Inflammatory macrophage (primary cell): ENCODE results near the gene FARS2.

Experiments
- DNase-seq, 2 donors: peaks; one replicate each; pipeline ENCODE4 v3.0.0-alpha.2; 2020 to 2022

Gene FARS2

DNA sequence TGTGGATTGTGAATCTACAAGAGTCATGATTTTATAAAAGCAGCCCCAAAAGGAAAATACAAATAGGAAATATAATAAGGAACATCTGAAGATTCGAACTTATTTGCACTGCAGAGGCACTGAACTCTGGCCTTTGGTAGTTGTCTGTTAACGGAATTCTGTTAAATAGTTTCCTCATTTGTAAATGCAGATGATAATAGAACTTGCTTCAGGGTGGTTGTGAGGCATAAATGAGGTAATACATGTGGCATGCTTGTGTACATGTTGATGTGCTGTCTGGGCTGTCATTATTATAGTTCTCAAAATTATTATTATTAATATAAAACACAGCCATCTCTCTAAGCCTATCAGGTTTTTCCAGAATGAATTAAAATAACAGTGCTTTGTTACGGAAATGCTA is 443.4 kb downstream of the FARS2 start:
- no peak for DNase-seq

DNA sequence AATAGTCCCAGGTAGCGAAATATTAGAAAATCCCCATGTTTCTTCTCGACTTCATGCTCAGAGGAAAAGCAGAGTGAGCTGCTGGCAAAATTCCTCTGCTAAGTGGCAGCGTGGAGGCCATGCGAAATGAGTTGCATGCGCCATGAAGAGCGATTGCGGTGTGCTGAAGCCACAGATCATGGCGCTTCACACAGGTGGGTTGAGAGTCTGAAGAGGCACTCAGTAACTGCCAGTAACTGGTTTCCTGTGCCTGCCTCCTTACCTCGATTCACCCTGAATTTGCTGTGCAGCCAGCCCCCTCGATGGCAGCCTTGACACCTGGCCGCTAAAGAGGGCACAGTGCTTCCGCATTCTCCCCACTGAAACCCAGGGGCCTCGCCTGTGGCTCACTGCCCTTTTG is 443.9 kb downstream of the FARS2 start:
- DNase-seq = no peak

DNA sequence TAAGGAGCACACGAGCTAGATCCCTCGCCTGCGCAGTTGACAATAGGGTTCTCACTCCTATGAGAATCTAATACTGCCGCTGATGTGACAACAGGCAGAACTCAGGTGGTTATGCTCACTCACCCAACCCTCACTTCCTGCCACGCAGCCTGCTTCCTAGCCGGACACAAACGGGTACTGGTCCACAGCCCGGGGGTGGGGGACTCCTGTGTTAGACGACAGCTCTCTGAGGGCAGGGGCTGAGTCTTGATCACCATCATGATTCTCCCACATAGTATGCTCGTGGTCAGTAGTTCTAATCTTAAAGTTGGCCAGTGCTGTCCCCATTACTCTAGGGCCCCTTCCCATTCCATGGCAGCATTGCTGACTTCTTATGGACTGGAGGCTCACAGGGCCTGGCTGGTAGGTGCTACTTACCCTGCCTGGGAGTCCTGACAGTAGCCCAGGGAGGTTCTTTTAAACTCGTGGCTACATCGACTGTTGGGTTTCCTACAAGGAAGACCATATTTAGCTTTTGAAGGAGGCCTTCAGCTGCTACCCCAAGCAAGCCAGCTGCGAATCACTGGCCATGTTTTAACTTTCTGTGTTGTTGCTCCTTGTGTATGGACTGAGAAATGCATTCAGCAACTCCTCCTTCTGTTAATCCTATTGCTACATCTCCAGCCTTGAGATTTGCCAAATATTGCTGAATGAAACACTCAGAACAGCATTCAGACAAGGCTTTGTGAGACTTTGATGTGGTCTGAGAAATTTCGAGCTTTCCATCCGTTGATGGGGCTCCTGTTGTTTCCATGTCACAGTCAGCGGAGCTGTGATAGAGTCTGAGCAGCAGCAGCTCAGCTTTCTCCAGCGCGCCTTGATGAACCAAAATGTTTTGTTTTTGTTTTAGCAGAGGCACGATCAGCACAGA is 445.1 kb downstream of the FARS2 start:
- no peak for DNase-seq

DNA sequence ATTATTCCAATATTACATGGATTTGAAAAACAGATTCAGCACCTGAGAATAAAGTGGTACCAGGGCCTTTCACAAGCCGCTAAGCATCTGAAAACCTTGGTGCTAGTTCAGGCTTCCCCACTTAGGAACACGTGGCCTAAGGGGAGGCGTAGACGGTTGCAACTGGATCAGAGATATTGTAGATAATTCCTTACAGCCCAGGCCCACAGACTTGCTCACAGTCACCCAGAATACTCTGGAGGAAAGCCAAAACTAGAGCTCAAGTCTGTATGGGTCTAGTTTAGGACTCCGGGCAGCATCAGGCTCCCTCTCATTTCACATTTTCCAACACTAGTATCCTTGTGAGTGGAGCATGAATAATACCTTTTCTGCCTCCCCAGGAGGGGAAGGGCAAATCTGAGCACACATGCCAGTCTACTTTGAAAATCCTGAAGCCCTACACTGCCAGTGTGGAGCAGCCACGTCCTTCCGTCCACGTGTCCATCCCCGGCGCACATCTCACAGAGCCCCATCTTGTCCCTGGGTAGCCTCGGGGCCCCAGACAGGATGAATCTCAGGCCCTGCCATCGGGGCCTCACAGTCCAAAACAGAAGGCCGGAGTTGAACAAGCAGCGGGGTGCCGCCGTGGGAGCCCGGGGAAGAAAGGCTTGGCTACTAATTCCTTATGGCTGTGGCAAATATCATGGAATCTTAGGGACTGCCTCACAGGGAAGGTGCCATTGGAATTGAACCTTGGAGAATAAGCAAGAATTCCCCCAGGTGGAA is 446.1 kb downstream of the FARS2 start:
- no peak for DNase-seq

DNA sequence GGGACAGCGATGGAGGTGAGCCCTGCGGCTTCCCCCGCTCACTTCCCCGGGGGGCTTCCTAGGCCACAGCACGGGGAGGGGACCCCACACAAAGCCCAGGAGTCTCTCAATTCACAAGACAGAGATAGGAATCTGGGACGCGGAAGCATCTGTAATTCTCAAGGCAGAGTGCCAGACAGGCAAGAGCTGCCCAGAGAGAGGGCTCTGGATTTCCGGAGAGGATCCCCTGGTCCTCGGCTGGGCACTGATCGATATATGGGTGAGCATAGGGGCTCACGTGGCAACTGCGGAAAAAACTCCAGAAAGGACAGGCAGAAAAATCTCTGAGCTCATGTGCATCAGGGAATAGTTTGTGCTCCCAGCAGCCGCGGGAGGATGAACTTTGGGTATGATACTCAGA is 449.2 kb downstream of the FARS2 start:
- no peak for DNase-seq

DNA sequence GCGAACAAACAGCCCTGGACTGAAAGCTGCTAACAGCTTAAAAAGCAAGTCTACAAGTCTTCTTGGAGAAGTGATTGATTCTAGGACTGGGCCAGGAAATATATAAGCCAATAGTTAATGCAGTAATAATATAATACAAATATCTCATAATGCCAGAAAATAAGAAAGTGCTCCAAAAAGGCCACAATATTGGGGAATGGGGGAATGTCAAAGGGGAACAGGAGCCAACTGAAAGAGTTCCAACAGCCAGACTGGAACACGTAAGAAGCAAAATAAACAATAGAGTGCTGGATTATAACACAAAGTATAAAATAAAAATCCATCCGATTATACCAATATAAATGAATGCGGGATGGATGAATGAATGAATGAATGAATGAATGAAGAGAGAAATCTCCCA is 449.6 kb downstream of the FARS2 start:
- no peak for DNase-seq

DNA sequence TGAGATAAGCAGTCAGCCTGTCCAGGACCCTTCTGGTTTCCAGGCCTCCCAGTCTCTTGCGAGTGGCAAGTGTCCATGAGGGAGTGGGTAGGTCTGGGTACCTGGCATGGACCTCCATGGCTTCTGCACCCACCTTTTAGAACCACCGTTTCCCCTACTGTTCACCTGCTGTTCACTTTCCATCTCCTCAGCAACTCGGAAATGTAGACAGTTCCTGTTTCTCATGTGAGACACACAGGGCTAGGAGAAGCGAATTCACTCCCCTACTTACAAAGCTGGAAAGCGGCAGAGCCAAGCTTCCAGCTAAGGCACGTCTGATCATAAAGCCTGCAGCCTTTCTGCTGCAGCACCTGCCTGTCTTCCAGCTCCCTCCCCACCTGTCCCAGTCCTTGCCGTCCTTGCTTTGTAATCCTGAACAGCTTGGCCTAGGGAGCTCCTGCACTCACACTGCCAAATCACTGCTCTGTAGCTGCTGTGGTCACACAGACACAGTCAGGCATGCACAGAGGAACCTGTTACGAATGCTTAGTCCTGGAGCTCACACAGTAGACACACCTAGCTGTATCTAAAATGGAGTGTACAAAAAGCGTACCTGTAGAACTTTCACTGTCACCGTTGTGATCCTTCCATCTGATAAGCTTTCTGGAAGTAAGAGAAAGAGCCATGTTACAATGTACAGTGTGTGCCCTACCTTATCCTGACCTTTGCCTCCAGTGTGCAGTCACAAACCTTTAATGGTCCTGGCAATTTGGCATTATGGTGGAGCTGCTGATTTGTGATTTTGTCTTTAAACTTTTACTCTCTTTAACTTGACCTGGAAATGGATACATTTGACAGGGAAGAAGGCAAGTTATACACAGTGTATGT is 451.3 kb downstream of the FARS2 start:
- no peak for DNase-seq

DNA sequence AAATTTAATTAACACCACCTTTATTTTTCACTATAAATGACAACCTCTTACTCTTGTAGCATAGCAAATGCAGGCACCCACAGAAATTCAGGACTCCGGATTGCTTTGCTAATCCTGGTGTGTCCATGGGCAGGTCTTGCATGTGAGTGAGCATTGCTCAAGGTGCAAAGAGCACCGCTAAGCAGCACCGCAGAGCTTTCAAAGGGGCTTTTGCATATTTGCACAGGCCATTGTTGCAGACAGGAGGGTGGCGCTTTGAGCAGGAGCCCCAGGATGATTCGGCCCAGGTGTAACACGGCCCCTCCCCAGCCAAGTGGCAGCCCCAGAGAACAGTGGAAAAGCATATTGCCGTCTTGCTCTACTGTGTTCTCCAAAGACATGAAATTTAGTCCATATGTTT is 452.2 kb downstream of the FARS2 start:
- DNase-seq = no peak

DNA sequence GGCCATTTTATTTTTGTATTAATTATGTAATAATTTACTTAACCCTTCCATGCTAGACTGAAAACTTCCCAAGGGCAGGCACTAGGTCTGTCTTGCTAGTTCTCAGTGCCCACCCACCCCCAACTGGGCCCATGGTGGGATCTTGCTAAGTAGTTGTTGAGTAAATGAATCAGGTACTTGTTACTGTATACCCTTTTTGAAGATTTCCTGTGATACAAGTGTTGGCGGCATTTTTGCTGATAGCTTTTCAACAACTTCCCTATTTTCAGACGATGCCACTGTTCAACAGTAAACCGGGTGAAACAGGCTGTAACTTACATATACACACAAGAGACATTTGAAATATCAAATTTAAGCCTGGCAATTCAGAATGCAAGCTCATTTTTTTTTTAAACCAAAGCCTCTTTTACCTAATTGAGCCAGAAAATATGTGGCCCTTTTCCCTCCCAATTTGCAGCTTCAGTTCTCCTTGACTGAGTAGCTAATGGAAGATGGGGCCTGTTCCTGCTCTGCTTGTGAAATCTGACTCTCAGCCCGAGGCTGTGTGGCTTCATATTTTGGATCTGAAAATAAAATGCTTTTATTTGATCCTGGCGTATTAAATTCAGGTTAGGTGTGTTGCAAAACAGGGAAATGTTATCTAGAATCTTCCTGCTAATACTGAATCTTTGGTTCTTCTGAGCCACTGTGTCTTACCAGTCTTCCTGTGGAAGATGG is 457.1 kb downstream of the FARS2 start:
- peak; percentile 41 to 44 for DNase-seq

DNA sequence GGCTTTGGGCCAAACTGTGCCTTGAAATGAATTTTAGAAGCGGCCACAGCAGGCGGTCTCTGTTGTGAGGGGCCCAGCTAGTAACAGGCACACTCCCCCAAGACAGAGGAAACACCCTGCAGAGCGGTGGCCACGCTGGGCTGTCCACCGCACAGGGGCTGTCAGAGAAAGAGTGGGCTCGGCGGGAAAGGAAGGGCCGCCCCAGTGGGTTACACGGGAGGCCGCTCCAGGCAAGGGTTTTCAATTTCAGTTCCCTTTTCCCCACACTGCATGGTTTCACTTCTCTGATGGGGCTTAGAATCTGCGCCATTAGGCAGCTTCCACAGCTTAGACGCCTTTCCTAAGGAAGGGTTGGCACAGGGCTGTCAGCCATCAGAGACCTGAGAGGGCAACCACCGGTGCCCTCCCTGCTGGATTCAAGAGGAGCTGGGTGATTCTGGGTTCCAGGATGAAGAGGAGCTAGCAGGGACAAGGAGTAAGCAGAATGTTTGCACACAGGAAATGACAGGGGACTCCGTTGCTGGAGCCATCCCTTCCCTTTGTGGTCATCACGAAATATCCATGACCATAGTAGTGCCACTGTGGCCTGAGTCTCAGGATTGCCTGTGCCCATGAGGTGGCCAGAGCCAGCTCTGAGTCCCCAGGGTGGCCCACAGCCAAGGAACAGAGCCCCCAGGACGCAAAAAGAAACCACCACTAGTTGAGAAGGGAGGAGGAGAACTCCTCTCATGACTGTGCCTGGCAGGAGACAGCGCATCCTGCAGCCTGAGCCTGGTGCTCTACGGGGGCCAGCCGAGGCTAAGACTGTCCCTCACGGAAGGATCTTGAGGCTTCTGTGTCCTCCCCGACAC is 462.8 kb downstream of the FARS2 start:
- peak; percentile 88 to 89 for DNase-seq

DNA sequence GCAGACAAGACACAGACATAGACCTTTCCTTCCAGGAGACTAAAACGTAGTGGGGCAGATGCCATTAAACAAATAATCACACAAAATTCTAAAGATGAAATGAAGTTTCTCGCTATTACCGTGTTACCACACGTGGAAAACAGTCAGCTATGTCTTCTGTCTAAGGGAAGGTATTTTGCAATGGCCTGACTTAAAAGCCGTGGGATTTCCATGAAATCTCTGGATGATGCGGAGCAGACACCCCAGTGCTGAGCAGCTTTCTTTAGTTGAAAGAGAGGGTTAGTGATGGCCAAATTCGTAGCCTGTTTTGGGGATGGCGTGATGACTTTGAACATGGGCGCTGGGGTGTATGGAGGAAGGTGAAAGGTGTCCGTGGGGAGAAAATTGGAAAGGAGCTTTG is 463.6 kb downstream of the FARS2 start:
- DNase-seq = peak; percentile 26 to 47

DNA sequence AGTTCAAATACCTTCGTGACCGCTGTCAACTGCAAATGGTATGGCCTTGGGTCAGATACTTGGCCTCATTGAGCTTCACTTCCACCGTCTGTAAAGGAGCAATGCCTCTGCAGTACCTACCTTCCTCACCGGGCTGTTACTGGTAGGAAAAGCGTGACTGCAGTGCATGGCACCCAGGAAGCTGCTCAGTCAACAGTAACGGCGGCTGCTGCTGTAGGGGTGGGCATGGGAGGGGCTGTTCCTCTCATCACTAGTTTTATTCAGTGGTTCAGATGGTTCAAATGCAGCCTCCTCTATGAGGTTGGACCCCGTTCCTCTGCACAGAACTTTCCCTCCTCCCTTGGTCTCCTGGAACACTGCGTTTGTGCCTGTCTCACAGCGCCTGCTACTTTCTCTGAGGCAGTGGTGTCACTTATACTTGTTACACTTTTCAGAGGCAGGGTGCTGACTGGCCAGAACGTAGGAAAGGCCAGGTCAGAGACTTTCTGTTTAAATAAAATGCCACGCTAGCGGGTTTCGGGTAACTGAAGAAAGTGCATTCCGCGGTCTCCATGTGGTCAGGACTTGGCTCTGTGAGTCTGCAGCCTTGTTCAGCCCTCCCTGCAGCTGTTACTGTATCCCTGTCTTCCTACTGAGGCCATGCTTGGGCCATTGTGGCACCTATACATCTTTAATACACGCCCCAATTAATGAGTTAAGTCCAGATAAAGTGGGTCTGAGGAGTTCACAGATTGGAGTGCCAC is 465.8 kb downstream of the FARS2 start:
- DNase-seq = no peak

DNA sequence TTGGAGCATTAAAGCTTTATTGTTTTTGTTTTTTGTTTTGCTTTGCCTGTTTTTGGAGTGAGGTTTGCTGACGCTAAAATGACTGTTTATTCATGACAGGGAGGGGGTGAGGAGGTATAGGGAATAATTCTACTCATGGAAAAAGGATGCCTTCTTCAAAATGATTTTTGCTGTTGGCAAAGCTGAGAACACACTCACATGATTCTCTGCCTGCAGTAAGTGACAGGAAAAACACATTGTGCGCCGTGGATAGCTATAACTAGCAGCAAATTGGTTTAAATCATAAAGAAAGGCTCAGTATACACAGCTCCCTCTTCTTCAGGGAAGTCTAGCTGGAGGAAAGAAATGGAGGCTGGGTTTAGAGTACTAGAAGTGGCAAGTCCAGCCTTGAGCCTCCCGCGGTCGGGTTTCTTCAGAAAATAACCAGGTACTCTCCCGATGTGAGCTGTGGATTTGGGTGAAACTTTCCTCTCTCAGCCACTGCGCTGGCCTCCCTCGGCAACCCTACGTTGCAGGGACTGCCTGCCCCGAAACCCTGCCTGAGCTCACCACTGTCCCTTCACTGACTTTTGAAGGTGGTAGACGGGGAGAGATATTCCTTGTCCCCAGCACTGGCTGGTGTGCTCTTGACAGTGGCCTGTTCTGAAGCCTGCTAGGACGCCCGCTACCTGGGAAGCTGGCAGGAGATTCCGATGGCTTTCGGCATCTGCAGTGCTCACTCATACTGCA is 467.2 kb downstream of the FARS2 start:
- DNase-seq = no peak

DNA sequence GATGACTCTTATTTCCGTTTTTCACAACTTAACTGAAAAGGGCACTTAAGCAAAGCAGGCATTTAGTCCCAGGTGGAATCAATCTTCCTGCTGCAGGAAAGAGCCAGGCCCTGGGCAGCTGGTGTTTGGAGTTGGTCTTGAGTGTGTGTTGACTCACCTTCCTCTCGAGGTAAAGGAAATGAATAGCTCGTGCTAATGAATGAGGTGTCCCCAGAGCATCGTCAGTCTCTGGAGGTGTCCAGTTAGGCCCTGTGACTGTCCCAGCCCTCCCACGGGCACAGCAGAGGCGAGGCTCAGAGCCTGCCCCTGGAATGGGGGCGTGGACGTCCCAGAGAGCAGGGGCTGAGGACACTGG is 467.7 kb downstream of the FARS2 start:
- DNase-seq = peak in 1 of 2 donors; percentile 22

DNA sequence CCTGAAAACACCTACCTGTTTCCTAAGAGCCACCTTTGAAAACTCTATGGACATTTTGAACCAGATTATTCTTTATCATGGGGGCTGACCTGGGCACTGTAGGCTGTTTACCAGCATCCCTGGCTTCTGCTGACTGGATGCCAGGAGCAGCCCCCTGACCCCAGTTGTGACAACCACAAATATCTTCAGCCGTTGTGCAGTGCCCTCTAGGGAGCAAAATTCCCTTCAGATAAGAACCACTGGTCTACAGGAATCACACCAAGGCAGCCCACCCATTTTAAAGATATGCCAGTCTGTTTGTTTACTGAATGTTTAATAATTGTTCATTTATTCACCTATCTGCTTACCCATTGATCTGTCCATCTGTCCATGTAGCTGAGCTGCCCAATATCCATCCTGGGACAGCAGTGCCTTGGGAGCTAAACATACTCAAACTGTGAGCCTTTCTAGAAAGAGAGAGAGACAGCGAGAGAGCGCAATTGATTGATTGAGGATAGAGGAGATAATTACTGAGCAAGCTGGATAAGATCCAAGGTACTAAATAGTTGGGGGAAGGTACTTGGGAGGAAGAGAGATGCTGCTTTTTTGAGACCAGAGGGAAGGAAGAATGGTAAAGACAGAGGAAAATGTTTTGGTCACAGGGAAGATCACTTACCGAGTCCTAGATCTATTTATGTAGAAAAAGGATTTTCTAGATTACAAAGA is 468.7 kb downstream of the FARS2 start:
- no peak for DNase-seq

DNA sequence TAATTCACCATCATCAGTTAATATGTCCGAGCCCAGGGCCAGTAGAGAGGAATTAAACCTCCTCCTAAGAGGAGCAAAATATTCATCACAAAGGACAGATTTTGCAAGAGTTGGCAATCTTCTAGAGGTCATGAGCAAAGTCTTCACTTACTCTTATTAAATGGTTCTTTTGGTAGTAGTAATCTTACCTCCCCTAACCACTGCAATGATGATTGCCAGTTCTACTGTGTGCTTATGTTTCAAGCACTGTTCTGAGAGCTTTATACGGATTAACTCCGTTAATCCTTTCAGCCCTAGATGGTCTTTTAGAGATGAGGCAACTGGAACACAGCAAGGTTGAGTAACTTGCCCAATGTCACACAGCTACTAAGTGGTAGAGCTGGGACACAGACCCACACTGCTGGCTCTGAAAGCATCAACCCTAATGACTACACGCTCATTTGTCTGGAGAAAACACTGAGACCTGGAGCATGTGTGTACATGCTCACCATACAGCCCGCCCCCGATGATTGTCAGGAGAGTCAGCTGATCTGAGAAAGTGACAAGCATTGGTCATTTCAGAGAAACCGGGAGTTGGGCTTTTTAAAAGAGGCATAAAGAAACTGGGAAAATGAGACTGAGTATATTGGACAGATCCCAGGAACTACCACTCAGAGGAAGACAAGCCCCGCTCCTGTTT is 469.4 kb downstream of the FARS2 start:
- no peak for DNase-seq

DNA sequence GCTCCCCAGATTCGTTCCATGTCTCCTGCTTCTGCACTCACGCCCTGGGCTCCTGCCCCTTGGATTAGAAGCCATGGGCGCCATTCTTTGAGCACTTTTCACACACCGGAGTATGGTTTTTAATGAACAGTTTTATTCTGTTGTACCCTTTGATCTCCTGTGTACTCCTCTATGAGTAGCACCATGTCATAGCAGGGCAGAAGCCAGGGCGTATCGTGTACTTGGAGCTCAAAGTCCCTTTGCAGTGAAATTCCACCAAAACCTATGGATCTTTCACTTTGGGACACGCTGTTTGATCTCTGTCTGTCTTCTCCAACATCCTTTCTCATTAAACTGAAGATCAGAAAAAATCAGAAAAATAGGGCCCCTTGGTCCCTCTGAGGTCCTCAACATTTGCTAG is 470.1 kb downstream of the FARS2 start:
- no peak for DNase-seq

DNA sequence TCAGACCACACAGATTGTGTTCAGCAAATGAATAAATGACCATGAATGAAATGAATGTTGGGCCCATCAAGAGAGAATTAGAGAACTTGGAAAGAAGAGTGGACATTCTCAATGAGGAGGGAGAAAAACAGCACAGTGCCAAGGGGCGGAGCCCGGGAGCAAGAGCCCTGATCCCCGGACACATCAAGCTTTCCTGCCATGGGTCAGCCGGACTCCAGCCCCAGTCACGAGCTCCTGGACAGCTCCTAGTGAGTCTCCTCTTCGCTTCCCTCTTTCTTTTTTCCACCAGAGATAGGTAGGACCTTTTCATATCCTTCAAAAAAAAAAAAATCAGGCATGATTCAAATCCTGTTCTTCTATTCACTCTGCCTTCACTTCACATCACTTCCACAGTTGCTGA is 471.2 kb downstream of the FARS2 start:
- DNase-seq = no peak
